ENCODE data around the gene GRID1.
"Not testable (repeated sequence)": the region's sequence is repeated elsewhere in the genome, so short reads cannot be mapped to it uniquely, and the experiment has no call there.

Gene GRID1

DNA sequence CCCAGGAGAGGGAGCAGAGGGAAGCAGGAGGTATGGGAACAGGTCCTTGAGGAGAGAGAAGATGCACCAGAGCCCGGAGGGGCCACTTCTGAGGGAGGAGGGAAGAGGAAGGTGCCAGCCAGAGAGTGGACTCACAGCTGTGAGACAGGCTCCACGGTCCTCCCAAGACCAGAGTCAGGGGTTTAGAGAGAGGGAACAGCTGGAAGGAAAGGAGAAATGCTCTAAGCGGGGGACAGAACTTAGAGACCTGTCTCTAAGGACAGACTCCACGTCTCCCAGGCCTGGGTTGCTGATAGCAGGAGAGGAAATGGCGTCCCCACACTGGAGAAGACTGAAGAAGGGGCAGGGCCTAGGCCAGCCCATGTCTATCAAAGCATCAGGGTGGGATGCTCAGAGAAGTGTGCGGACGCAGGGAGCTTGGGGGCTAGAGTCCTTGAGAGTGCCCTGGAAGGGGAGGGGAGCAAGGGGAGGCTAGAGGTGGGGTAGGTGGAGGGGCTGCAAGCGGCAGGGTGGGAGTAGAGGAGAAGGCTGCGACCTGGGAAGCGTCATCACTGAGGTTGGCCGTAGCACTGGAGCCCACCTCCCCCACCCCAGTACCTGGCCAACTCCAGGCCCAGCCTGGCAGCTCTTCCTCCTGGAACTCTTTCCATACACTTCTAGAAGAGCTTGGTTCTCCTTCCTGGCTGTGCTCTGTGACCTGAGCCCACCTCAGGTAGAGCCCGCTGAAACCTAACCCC is 25.6 kb upstream of the GRID1 start:
- no peak for DNase-seq (ENCODE audit: low read depth in 2 of 2)

DNA sequence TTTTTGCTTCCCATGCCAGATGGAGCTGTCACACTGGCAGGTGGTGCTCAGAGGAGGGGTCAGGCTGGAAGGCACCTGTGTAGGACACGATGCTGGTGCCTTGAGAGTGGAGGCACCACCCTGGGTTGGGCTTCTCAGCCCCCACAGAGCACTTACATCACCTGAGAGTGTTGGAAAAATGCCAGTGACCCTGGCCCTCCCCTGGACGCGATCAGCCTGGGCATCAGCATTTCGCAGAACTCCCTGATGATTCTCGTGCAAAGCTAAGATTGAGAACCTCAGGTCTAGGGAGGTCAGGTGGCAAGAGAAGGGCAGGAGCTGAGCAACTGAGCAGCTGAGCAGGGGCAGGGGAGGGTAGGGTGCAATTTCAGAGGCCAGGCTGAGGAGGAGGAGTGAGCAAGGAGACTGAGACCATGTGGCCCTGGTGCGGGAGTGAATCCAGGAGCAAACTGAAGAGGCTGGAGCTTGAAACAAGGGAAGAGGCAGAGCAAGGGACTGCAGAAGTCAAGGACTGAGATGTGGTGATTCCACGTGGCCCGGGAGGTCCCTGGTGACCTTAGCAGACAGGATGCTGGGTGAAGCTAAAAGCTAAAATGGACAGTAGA is 24.7 kb upstream of the GRID1 start:
- no peak for DNase-seq (ENCODE audit: low read depth in 2 of 2)

- DNase-seq (ENCODE audit: low read depth in 2 of 2) = no peak
Observed at GRCh38 chr10:86390337-86391120, 23.9 kb upstream of the GRID1 start.

DNA sequence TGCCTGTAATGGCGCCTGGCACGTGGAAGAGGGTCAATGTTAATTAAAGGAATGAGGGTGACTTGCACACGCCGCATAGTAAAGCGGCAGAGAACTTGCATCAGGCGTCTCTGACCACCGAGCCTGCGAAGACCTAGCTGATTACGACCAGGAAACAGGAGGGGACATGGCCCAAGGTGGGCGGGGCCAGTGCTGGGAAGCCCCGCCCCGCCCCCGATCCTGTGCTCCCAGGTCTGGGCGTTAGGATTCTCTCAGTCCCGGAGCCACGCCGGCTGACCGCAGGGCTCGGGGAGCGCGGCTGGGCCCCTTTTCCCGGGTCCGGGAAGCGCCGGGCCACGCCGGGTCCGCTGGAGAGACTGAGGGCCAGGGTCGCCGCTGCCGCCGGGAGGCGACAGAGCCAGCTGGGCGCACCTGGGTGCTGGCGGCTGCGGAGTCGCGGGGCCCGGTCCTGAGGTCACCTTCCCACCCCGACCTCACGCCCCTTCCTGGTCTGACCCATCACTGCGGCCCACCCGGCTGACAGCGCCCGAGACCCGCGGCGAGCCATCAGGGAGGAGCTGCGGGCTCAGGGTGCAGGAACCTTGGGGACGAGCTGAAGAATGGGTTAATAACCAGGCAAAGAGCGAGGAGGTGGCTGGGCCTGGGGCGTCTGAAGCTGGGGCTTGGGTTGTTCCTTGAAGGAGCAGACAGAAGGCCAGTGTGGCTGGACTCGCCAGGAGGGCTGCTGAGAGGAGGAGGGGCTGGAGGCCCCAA is 23.0 kb upstream of the GRID1 start:
- DNase-seq (ENCODE audit: low read depth in 2 of 2) = no peak

- DNase-seq (ENCODE audit: low read depth in 2 of 2) = not testable (repeated sequence)
Observed at GRCh38 chr10:86389109-86389440, 22.5 kb upstream of the GRID1 start.

DNA sequence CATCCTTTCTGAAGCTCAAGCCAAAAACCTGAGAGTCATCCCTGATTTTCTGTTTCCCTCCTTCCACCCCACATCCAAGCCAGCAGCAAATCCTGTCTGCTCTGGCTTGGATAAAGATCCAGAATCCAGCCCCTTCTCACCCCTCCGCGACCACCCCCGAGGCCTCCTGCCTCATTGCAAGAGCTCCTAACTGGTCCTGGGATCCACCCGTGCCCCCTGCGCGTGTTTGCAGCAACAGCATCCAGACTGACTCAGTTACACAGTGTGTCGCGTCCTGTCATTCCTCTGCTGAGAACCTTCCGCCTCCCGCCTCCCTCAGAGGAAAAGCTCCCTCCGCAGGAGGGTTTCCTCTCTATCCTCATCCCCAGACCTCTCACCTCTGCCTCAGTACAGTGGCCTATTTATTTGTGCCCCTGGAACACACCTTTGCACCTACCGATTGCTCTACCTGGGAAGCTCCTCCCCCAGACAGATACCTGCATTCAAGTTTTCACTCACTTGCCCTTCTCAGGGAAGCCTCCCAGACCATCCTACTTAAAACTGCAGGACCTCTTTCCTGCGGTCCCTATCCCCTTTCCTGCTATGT is 21.6 kb upstream of the GRID1 start:
- DNase-seq (ENCODE audit: low read depth in 2 of 2) = no peak

DNA sequence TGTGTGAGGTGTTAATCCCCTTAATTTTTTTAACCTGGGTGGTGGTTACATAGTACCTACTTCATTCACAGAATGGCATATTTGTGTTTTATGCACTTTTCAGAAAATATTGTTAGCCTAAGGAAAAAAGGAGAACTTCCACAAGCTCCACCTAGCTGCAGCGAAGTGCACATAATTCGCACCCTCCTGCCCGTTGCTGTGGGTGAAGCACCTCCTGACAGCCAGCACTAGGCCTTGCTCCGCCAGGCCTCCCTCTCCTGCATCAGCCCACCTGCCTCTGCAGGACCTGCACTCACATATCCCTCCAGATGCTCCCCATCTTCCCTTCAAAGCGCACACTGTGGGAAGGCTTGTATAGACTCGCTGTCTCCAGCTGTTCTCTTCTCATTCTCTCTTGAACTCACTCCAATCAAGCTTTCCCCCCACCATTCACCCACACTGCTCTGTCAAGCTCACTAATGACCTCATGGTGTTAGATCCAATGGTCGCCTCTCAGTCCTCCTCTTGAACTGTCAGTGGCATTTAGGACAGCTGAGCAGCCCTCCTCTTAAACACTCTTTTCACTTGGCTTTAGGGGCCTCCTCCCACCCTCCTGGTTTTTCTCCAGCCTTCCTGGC is 20.7 kb upstream of the GRID1 start:
- no peak for DNase-seq (ENCODE audit: low read depth in 2 of 2)

- DNase-seq (ENCODE audit: low read depth in 2 of 2) = no peak
Observed at GRCh38 chr10:86385806-86386205, 19.2 kb upstream of the GRID1 start.

- DNase-seq (ENCODE audit: low read depth in 2 of 2) = no peak
Observed at GRCh38 chr10:86377797-86378146, 11.2 kb upstream of the GRID1 start.

GRCh38 chr10:86376852-86377796 is 10.5 kb upstream of the GRID1 start:
- DNase-seq (ENCODE audit: low read depth in 2 of 2) = peak in 1 of 2 experiments; percentile 1

DNA sequence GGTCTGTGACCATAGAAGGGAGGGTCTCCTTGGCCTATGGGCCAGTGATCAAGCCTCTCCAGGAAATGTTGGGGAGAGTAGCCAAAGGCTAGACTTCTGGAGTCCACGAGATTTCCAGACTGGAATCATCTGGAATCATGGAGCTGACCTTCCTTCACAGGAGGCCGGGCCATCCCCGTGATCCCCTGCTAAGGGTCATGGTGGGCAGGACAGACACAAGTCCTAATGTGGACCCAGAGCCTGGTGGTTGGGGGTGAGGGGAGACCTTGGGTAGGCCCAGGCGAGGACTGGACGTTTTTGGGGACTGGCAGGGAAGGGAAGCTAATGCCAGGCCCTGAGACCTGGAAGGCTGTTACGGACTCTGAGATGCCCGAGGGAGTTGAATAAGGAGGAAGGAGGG is 9.8 kb upstream of the GRID1 start:
- DNase-seq (ENCODE audit: low read depth in 2 of 2) = no peak

- DNase-seq (ENCODE audit: low read depth in 2 of 2) = no peak
Observed at GRCh38 chr10:86375204-86375603, 8.6 kb upstream of the GRID1 start.

DNA sequence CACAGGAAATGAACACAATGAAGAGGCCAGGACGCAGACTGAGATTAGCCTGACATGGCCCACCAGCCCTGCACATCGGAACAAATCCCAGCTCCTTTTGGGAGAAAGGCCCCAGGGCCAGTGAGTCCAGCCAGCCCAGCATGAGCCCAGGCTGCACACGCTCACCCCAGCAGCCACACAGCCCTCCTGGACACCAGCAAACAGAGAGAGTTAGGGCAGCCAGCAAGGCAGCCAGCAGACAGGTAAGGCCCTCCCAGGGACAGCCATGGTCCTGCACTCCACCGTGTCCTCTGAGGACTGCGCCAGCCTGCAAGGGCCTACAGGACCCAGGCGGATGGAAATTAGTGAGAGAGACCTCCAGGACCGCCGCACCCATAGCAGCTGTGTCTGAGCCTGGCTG is 8.1 kb upstream of the GRID1 start:
- no peak for DNase-seq (ENCODE audit: low read depth in 2 of 2)

DNA sequence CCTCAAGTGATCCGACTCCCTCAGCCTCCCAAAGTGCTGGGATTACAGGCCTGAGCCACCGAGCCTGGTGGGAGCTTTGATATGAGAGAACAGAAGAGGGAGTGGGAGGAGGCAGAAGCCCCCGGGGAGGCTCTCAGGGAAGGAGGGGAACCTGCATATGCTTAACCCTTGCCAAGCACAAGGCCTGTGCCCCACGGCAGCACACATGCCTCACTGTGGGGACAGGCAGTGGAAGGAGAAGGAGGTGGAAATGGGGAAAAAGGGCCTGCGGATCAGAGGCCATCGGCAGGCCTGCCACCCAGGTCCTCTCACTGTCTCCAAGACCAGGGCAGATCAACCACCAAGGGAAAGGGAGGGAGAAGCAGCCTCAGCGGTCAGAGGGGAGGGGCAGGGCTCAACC is 7.2 kb upstream of the GRID1 start:
- no peak for DNase-seq (ENCODE audit: low read depth in 2 of 2)

GRCh38 chr10:86373251-86373650 is 6.7 kb upstream of the GRID1 start:
- no peak for DNase-seq (ENCODE audit: low read depth in 2 of 2)

GRCh38 chr10:86372784-86373239 is 6.2 kb upstream of the GRID1 start:
- no peak for DNase-seq (ENCODE audit: low read depth in 2 of 2)

- no peak for DNase-seq (ENCODE audit: low read depth in 2 of 2)
Observed at GRCh38 chr10:86372119-86372783, 5.7 kb upstream of the GRID1 start.

- no peak for DNase-seq (ENCODE audit: low read depth in 2 of 2)
Observed at GRCh38 chr10:86371691-86372090, 5.1 kb upstream of the GRID1 start.

DNA sequence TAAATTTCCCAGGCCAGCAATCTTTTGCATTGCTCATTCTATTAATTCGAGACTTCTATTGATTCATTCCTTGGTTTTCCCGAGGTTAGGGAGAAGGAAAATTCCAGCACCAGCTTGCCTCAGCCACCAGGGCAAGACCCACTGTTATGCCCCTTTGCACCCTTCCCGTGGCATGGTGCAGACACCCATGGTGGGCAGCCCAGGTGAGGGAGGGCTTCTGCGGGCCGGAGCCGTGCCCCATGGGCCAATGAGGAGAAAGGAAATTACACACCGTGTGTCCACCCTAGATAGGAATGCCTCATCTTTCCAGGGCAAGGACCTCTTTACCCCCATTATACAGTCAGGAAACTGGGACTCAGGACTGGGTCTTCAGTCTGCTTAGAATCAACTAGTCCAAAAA is 4.5 kb upstream of the GRID1 start:
- no peak for DNase-seq (ENCODE audit: low read depth in 2 of 2)
